ENCODE data around the gene ADAMTSL3. TPM values are rescaled to one million over a fixed set of nuclear protein-coding genes. Genes with fewer than 3 reads are reported as not detected.
A peak's percentile ranks its signal among the peaks of the same experiment; 100 is the strongest.

The ADAMTSL3 gene
- total and polyA plus RNA-seq, 2 of the 4 experiments (the other 2 are of a cell fraction) = under 0.01 to 0.02 TPM

GRCh38 chr15:83653288-83653638 is 660 bp upstream of the ADAMTSL3 start:
- H3K9ac ChIP-seq (ENCODE audit: low read depth, low read length) = no peak overlapping the region
- H3K14ac ChIP-seq (replicated peaks; ENCODE audit: low read depth, low read length) = no peak overlapping the region
- dilution Hi-C loops (cut with HindIII; ENCODE audit: low sequenced_read_pairs, unreplicated experiment) (no loop called here), in situ Hi-C loops (cut with MboI; ENCODE audit: low sequenced_read_pairs) (no loop called here), intact Hi-C loops (cut with micrococcal nuclease) (no loop called here)
- H4K8ac ChIP-seq (ENCODE audit: low read depth in 2 of 2, low read length in 2 of 2) = no peak overlapping the region
- H4K5ac ChIP-seq (ENCODE audit: low read depth, low read length) = no peak overlapping the region
- no peak overlapping the region for H3K4me3 ChIP-seq (ENCODE audit: insufficient read depth, low read depth, low read length)
- no peak overlapping the region for H2BK120ac ChIP-seq (ENCODE audit: low read depth, low read length)
- H3K9me1 ChIP-seq (ENCODE audit: insufficient read depth, low read length) = no peaks in the 10 kb centered on the region
- no peak overlapping the region for H2AFZ ChIP-seq (replicated peaks; ENCODE audit: low read length, poor library complexity)
- peaks cover 18% of the 10 kb centered on the region; the same call in 1 of the 2 replicates for H3K27me3 ChIP-seq (ENCODE audit: control insufficient read depth, insufficient read depth, low read length)
- no peaks in the 10 kb centered on the region for H4K20me1 ChIP-seq (ENCODE audit: insufficient read depth, low read length)
- TF ChIP-seq RFX5 (IDR thresholded peaks at IDR 0.05; ENCODE audit: low read depth, low read length) (no peak), RAD21 (IDR thresholded peaks at IDR 0.05; ENCODE audit: low read length) (no peak), MAFK (IDR thresholded peaks at IDR 0.05; ENCODE audit: low read depth, low read length) (no peak), RCOR1 (IDR thresholded peaks at IDR 0.05; ENCODE audit: insufficient replicate concordance, low read length) (no peak), BHLHE40 (IDR thresholded peaks at IDR 0.05; ENCODE audit: low read depth, low read length) (no peak), SMC3 (IDR thresholded peaks at IDR 0.05; ENCODE audit: low read depth, low read length) (no peak), NFE2L2 (IDR thresholded peaks at IDR 0.05; ENCODE audit: low read depth, low read length) (no peak)
- H3K79me1 ChIP-seq (ENCODE audit: low read depth in 1 of 2, low read length in 2 of 2) = no peaks in the 10 kb centered on the region
- ATAC-seq (ENCODE audit: low read depth) = peak; percentile 17; the same call in 1 of the 2 replicates
- H2BK20ac ChIP-seq (ENCODE audit: low read depth, low read length) = no peak overlapping the region
- H3K4me1 ChIP-seq (ENCODE audit: control insufficient read depth, insufficient read depth, low read length) = no peaks in the 10 kb centered on the region
- no peak overlapping the region for H3K4ac ChIP-seq (ENCODE audit: low read depth, low read length)
- H3K27ac ChIP-seq (ENCODE audit: insufficient read depth, low read length) = no peak overlapping the region
- H2BK15ac ChIP-seq (ENCODE audit: low read depth, low read length) = no peak overlapping the region
- H4K91ac ChIP-seq (ENCODE audit: insufficient read depth, low read depth, low read length) = no peak overlapping the region
- no peak overlapping the region for H3K4me2 ChIP-seq (ENCODE audit: low read depth, low read length)
- no TSS peak for BruUV-seq (replicated peaks)
- CTCF ChIA-PET = no interaction called here
- no peaks in the 10 kb centered on the region for H3K36me3 ChIP-seq (ENCODE audit: control insufficient read depth, insufficient read depth, low read length)
- 83% methylated on average over 1 of the region's 18 CpGs; no CpG with 5 or more reads in 1 of the 2 experiments for WGBS, 2 experiments (ENCODE audit: extremely low coverage in 2 of 2, insufficient read length in 1 of 2)
- no peak overlapping the region for H3K23ac ChIP-seq (ENCODE audit: low read depth, low read length)
- no peak overlapping the region for H3K18ac ChIP-seq (ENCODE audit: low read depth, low read length)
- H2AK9ac ChIP-seq (replicated peaks; ENCODE audit: low read depth, low read length, poor library complexity) = no peak overlapping the region
- DNase-seq = no peak
- no peak overlapping the region for H2BK5ac ChIP-seq (ENCODE audit: low read depth, low read length, poor library complexity, severe bottlenecking)
- H3K56ac ChIP-seq (ENCODE audit: extremely low read depth, insufficient read depth, low read length) = no peak overlapping the region
- H3K9me3 ChIP-seq (ENCODE audit: control insufficient read depth, insufficient read depth, low read length) = peaks cover 12% of the 10 kb centered on the region
- POLR2A ChIA-PET (ENCODE audit: unreplicated experiment) = no interaction called here
- no peak overlapping the region for H2AK5ac ChIP-seq (ENCODE audit: low read depth, low read length)
